HG03097 (cell line): ENCODE data around the gene SLC47A1.
A peak's percentile ranks its signal among the peaks of the same experiment; 100 is the strongest.
"Not testable (repeated sequence)": the region's sequence is repeated elsewhere in the genome, so short reads cannot be mapped to it uniquely, and the experiment has no call there.

Source experiments
- ATAC-seq: cut with Tn5 transposase; IDR thresholded peaks from one replicate; pipeline ENCODE4 v1.9.1; 2021; ENCODE audit not compliant: unreplicated experiment, low FRiP score

SLC47A1 gene, protein sequence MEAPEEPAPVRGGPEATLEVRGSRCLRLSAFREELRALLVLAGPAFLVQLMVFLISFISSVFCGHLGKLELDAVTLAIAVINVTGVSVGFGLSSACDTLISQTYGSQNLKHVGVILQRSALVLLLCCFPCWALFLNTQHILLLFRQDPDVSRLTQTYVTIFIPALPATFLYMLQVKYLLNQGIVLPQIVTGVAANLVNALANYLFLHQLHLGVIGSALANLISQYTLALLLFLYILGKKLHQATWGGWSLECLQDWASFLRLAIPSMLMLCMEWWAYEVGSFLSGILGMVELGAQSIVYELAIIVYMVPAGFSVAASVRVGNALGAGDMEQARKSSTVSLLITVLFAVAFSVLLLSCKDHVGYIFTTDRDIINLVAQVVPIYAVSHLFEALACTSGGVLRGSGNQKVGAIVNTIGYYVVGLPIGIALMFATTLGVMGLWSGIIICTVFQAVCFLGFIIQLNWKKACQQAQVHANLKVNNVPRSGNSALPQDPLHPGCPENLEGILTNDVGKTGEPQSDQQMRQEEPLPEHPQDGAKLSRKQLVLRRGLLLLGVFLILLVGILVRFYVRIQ

DNA sequence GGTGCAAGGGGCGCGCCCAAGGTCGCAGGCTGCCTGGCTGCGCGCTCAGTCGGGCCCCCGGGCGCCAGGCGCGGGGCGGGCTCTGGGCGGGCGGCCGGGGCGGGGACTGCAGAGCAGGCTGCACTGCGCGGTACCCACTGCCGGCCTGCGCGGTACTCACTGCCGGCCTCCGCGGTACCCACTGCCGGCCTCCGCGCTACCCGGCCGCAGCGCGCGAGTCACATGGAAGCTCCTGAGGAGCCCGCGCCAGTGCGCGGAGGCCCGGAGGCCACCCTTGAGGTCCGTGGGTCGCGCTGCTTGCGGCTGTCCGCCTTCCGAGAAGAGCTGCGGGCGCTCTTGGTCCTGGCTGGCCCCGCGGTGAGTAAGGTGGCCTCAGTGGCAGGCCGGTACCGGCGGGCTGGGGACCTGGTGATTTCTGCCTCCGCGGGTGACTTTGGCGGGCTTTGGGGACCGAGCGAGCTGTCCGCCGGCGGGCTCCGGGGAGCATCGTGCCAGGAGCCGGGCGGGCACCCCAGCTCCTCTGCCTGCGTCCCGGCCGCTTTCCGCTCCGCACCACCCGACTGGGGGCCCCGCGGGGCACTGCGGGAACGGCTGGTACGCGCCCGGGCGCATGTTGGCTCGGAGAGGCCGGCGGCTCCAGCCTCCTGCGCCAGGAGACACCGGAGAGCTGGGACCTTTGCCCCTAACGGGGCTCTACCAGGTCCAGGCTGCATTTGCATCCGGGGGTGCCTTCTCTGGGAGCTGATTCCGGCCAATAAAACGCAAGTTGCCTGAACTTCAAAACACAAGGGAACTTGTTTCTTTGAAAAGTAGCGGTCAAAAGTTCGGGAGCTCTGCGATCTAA, at the start of gene SLC47A1:
TSS of gene SLC47A1 (plus strand) at position 137 of the 844 bp plus-strand sequence. CDS start at position 223, 86 bp downstream.
- no peak for ATAC-seq

DNA sequence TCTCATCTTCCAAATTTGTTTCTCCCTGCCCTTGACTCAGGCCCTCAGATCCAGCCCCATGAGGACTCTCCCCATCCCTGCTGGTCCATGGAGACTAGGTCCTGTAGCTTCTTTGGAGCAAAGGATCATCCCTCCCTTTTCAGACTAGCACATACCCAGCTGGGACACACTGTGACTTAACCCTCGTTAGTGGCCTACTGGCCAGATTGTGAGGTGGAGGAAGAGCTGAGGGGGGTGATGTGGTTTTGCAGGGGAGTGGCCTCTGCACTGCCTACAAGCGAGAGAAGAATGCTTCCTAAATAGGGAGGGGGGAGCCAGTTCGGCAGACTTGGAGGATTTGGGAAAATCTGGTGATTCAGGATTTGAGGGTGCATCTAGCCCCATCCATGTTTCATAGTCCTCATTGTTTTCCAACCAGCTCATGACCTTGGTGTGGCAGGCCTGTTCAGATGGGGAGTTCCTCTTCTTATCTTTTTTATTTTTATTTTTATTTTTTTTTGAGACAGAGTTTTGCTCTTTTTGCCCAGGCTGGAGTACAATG, 47.8 kb upstream of the SLC47A1 start:
- ATAC-seq: no peak

DNA sequence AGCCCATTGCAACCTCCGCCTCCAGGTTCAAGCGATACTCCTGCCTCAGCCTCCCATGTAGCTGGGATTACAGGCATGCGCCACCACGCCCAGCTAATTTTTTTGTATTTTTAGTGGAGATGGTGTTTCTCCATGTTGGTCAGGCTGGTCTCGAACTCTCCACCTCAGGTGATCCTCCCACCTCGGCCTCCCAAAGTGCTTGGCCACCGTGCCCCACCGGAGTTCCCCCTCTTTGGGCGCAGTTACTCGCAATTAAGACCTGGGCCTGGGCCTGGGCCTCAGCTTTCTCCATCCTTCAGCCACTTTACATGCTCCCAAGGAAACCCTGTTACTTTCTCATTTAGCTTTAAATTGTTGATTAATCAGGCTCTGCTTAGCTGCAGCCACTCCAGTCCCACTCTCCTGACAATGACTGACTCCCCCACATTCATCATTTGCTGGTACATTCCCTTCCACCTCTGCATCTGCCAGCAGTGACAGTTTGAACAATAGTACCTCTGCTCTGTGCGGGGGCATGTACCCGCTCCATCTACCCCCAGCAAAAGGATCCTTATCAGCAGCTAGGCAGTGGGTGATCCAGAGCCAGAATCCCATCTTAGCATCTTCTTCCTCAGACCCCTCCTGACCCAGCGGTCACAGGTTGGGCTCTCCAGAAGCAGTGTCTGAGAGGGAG, 47.2 kb upstream of the SLC47A1 start:
- ATAC-seq: no peak

DNA sequence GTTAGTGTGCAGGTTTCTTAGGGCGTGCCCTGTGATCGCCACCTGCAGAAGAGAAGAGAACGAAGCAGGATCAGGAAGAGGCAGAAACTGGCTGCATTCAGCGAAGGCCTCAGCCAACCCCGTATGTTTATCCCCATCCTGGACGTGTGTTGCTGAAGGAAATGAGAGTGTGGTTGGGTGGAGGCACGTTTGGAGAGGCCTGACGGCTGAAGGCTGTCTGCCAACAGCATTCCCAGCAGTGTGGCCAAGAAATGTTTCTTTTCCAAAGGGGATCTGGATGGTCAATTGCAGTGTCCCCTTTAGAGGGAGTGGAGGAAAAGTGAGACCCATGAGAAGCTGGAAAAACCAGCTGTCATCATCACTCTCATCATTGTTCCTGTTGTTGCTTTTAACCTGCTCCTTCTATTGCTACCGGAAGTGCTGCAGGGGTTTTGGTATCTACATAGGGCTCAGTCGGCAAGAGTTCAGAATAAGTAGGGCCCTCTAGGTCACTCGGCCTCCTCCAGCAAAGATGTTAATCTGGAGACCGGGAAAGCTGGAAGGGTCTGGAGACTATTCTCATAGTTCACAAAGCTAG, 46.5 kb upstream of the SLC47A1 start:
- no peak for ATAC-seq

DNA sequence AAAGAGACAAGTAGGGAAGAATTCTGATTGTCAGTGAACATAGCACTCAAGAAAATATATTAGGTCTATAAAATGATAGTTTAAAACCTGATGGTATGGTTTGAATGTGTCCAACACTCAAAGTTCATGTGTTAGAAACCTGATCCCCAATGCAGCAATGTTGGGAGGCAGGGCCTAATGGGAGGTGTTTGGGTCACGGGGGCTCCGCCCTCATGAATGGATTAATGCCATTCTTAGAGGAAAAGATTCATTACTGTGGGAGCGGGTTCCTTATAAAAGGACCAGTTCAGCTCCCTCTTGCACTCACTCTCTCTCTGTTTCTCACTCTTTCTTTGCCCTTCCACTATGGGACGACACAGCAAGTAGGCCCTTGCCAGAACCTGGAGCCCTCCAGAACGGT, 41.5 kb upstream of the SLC47A1 start:
- no peak for ATAC-seq

DNA sequence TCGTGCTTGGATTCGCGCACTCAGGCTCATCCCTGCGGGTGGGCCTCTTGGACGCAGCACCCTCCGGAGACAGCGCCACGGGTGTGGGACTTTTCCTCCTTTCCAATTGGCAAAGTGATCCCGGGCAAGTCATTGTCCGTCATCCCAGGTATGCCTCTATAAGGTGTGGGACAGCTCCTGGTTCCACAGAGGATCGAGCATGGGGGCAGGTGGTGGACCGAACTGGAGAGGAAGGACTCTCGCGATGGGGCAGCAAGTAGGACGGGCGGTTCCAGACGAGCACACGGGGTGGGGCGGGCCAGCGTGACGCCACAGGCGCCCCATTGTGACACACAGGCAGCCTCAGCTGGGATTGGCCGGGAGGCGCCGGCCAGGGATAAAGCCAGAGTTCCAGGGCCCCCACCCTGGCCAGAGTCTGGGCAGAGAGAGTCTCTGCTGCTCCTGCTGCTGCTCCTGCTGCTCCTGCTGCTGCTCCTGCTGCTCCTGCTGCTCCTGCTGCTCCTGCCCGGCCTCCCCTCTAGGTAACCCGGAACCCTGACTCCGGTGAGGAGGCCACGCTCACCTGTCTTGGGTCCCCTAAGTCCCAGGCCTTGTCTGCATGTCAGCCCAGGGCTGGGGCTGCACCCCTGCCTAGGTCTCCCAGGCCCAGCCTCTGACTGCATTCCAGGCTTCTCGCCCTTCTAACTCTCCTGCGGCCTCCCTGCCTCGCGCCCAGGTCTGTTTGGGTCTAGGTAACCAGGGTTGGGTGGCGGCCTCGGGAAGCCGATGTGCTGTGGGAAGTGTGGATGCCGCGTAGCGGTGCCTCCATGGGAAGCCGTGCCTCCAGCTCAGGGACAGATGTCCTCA, 38.5 kb upstream of the SLC47A1 start:
- ATAC-seq: no peak

DNA sequence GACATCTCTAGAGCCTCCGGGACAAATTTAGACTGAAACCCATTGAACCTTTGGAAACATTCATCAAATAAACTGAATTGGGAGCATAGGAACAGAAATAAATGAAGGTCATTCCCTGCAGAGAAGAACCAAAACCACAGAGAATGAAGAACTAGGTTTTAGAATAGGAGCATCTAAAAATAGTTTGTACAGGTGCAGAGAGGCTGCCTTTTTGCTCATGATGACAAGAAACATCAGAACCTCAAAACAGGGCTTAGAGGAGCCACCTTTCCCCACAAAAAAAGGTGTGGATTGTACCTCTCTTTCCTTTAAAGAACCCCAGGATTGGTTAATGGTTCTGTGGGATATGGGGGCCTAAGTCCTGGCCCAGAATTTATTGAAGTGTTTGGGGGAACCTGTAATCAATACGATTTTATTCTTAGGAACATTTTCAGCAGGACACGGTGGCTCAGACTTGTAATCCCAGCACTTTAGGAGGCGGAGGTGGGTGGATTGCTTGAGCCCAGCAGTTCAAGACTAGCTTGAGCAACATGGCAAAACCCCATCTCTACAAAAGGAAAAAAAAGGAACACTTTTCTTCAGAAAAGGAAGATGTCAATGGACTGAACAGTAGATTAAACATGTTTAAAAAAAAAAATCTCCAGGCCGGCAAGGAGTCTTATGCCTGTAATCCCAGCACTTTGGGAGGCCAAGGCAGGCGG, 37.7 kb upstream of the SLC47A1 start:
- ATAC-seq: no peak

DNA sequence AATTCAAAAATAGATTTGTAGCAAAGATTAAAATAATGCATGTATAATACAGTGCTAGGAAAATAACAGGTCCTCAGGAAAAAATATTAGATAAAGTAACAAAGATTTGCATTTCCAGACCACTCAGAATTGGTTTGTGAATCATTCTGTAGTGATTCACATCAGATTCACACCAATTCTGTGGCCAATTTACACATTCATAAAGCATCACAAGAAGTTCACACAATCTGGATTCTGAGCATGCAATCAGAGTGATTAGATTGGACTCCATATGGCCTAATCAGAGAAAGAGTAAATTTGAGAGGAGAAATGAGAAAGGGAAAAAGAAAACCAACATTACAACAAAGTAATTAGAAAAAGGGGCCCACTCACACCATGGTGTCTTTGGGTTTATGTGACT, 36.0 kb upstream of the SLC47A1 start:
- ATAC-seq: no peak

DNA sequence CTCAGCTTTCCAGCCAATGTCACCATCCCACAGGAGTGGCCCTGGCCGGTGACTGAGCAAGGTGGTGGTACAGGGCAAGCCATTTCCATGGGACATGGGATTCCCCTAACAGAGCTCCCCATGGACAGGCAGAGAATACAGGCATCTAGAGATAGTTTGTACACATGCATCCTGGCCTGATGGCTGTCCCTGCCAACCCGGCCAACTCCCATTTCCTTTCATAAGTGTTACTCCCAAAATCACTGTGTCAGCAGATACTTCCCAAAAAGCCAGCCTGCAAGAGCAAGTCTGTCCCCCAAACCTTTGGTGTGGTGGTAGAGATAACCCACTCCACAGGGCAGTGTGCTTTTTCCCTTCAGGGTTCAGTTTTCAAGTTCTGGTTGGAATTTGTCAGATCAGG, 32.4 kb upstream of the SLC47A1 start:
- ATAC-seq: no peak

DNA sequence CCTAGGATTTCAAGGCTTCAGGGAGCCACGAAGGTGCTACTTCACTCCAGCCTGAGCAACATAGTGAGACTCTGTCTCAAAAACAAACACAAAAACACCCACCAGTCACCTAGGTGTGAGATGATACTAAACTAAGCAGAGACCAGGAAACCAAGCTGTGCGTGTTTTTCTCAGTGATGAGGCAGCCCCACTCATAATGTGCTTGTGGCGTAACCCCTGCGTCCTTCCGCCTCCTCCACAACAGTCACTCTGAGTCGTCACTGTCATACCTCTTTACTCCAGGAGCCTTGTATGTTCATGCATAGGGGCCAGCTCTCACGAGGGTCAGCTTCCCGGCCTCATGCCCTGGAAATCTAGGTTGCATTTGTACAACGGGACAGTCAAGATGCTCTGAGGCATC, 31.1 kb upstream of the SLC47A1 start:
- no peak for ATAC-seq

DNA sequence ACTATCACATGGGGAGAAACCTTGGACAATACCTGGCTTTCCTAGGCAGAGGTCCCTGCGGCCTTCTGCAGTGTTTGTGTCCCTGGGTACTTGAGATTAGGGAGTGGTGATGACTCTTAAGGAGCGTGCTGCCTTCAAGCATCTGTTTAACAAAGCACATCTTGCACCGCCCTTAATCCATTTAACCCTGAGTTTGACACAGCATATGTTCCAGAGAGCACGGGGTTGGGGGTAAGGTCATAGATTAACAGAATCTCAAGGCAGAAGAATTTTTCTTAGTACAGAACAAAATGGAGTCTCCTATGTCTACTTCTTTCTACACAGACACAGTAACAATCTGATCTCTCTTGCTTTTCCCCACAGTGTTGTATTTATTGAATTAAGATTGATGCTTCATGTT, 28.1 kb upstream of the SLC47A1 start:
- not testable (repeated sequence) for ATAC-seq

DNA sequence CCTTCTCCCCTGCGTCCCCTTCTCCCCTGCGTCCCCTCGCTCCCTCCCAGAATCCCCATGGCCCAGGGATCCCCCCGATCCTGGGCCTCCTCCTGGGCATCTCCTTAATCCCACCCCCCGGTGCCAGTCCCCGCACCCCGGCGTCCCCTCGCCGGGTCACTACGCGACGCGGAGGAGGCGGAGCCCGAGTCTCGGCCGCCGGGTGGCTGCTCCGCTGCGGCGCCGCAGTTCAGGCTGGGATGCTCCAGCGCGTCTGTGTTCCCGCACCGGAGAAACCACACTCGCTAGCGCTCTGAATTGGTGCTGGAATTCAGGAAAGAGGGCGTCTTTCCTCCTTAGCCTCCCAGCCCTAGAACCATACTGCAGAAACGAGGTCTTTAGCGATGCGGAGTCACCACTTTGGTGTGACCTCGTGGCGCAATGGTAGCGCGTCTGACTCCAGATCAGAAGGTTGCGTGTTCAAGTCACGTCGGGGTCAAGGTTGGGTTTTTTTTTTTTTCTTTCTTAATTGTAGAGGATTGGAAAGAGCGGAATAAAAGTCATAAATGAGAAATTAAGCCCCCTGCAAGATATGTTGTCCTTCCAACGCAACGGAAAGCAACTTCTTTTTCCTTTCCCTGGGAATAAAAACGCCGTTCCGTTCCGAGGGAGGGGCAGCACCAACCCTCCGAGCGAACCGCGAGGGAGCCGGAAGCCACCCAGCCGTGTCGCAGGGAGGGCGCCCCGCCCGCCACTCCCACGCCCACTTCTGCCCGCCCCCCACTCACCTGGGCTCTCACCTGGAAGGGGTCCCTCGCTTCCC, 25.7 kb upstream of the SLC47A1 start:
- peak; percentile 61 for ATAC-seq

DNA sequence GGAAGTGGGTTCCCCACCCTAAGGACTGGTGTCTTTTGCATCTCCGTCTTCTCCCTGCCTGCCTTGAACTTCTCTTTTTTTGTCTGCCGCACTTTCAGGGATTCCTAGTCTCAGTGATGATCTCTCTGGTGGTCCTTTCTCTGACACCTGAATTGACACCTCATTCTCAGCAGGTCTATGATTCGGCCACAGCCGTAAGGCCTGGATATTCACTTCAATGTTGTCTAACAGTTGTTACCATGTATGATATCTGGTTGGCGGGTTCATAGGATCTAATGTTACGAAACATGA, 25.1 kb upstream of the SLC47A1 start:
- no peak for ATAC-seq

DNA sequence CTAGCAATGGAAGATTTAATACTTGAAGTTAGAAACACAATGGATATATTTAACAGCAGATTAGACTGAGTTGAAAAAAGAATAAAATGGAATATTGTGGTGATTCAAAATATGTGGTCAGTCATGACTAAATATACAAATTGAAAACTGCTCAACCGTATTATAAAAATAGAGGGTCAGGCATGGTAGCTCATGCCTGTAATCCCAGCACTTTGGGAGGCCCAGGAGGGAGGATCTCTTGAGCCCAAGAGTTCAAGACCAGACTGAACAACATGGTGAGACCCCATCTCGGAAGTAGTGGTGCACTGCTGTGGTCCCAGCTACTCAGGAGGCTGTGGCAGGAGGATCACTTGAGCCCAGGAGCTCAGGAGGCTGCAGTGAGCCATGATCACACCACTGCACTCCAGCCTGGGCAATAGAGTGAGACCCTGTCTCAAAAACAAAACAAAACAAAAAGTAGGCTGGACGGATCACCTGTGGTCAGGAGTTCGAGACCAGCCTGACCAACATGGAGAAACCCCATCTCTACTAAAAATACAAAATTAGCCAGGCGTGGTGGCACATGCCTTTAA, 24.3 kb upstream of the SLC47A1 start:
- ATAC-seq: not testable (repeated sequence)

DNA sequence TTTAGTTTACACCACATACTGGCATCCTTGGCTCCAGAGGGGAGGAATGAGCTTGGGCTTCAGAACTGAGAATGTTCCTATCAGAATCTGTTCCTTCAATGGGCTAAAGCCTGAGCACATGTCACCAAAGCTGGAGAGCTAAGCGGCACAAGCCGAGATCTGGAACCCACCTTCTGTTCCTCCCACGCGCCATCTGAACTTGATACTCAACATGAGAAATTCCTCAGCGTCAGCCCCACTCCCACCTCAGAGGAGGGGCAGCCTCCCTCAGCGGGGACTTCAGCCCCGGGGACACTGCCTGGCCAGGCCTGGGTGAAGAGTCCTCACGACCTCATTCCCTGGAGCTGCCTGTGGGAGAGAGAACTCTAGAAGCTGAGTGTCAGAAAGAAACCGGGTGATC, 22.8 kb upstream of the SLC47A1 start:
- ATAC-seq: no peak

DNA sequence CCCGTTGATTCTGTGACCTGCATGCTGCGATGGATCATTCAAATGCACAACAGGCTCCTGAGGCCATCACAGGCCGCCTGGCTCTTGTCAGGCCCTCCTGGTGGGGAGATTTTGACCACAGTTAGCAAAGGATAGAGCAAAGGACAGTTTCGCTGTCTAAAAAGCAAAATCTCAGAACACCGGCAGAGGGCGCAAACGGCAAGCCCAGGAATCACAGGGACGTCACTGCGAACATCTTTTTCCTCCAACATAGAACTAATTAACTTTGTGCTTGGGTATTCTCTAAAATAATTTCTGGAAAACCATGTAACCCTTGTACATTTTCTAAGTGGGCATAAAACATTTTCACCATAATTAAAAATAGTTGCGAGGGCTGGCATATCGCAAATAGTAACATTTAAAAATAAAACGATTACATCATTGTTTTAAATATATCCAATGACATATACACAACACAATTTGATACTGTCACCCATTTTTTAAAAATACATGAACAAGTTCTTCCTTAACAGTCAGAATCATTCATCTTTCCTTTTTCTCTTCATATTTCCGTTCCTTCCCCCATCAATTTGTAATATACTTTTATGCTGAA, 19.7 kb upstream of the SLC47A1 start:
- peak; percentile 70 for ATAC-seq

DNA sequence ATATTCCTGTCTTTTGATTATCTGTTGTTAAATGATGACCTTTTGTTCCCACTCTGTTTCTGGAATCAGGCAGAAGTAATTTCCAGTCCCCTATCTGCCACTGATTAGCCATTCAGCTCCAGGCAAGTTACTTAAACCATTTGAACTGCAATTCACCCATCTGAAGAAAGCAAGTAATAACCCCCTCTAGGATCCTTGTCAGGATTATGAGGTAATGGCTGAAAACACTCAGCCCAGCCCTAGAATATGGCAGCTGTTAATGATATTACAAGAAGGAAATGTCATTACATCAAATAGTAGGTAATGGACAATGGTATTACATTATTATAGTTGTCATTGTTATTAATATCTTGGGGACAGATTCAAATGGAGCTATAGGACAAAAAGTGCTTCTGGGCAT, 16.0 kb upstream of the SLC47A1 start:
- no peak for ATAC-seq
